ENCODE measurements around the gene NXPH1. TPM values are rescaled to one million over a fixed set of nuclear protein-coding genes. Genes with fewer than 3 reads are reported as not detected.

The NXPH1 gene
- total RNA-seq, 2 experiments from 2014 or later, result not detected

DNA sequence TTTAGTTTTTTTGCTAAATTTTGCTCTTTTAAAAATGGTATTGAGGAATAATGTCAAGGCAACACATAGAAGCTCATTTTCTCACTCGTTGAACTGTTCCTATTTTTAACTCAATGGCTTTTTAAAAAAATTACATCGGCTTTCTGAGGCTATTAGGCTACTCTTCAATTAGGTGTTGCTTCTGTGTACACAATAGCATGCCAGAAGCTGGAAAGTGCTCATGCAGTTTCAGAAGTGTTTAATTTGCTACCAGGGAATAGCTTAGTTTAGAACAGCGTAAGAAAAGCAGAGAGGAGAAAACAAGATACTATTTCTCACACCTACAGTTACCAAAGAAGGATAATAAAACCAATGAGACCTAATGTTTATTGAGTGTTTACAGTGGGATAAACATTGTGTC, 157.4 kb downstream of the NXPH1 start:
- DNase-seq, result no peak
- Mint-ChIP-seq H3K4me1 (ENCODE audit: low read depth) (no peaks in the 10 kb centered on the region), H3K4me3 (no peak overlapping the region), H3K27me3 (no peaks in the 10 kb centered on the region), H3K27ac (no peak overlapping the region), H3K36me3 (no peaks in the 10 kb centered on the region), H3K9me3 (no peaks in the 10 kb centered on the region)
- POLR2A ChIA-PET, result no interaction called here
- intact Hi-C loops (cut with micrococcal nuclease), result no loop called here
- CTCF ChIA-PET, result no interaction called here

DNA sequence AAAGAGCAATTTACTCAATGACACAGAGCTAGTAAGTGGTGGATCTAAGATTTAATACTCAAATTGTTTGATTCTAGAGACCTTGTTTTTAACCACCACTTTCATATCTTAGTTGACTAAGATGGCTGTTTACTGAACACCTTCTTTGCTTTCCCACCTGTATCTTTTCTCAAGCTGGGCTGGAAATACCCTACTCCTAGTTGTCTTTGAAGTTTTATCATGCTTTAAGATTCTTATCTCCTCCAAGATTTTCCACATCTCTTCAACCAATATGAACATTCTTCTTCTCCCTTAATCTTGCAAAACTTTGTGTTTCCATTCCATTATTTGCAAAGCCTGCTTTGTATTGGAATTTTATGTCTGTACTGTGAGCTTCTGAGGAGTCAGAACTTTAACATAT, 157.9 kb downstream of the NXPH1 start:
- Mint-ChIP-seq H3K4me1 (ENCODE audit: low read depth) (no peaks in the 10 kb centered on the region), H3K36me3 (no peaks in the 10 kb centered on the region), H3K27ac (no peak overlapping the region), H3K27me3 (no peaks in the 10 kb centered on the region), H3K9me3 (no peaks in the 10 kb centered on the region), H3K4me3 (no peak overlapping the region)
- intact Hi-C loops (cut with micrococcal nuclease), result no loop called here
- ChIA-PET CTCF (no interaction called here), POLR2A (no interaction called here)
- no peak for DNase-seq

DNA sequence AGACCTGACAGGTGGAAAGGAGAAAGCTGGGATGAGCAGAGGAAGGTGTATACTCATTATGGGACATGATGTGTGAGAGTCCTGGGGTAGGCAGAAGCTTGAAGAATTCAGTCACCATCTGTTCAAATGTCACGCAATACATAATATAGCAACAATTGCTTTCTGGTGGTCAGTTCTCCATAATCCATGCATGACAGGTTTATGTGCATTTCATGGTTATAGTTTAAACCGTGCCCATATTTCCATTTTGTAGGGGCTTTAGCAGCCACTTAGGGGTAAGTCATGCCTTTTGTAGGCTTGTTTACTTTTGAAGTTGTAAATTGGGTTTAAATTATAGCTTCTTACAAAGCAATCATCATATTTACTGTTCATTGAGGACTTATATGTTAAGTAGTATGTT, 158.8 kb downstream of the NXPH1 start:
- Mint-ChIP-seq H3K36me3 (no peaks in the 10 kb centered on the region), H3K9me3 (no peaks in the 10 kb centered on the region), H3K4me3 (no peak overlapping the region), H3K27ac (no peak overlapping the region), H3K4me1 (ENCODE audit: low read depth) (no peaks in the 10 kb centered on the region), H3K27me3 (no peaks in the 10 kb centered on the region)
- DNase-seq, result no peak
- ChIA-PET CTCF (no interaction called here), POLR2A (no interaction called here)
- intact Hi-C loops (cut with micrococcal nuclease), result no loop called here

DNA sequence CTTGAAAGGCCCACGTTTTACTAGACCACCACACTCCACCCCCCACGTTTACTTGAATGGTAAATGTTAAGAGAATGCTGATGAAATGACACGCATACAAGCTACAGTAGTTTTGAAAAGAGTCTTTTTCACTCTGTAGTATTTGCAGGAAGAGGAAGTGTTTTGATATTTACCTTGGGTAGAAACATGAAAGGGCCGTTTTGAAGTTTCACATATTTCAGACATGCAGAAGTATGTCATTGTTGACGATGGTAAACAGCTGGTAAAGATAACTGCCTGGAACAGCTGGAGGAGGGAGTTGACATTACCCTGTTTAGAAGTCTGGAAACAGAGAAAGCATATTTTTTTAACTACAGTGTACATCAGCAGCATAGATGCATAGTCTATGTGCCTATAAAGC, 160.7 kb downstream of the NXPH1 start:
- Mint-ChIP-seq H3K4me3 (no peak overlapping the region), H3K27me3 (no peaks in the 10 kb centered on the region), H3K27ac (no peak overlapping the region), H3K36me3 (no peaks in the 10 kb centered on the region), H3K9me3 (no peaks in the 10 kb centered on the region), H3K4me1 (ENCODE audit: low read depth) (no peaks in the 10 kb centered on the region)
- ChIA-PET CTCF (no interaction called here), POLR2A (no interaction called here)
- DNase-seq, result no peak
- intact Hi-C loops (cut with micrococcal nuclease), result no loop called here

DNA sequence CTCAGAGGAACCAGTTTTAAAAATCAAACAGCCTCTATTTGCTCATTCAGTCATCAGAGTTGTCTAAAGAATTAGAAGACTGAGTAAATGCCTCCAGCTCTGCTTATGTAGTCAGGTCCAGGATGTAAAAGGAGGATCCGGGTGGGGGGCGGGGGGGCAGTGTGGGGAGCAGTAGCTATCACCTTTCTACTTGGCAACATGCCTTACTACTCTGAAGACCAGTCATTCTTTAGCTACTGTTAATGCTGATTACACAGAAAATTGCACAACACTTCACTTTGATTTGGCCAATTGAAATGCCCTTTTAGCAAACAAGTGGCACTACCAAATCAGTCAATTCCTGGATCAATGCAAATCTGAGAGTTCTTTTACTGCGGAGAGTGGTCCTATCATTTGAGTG, 164.2 kb downstream of the NXPH1 start:
- ChIA-PET POLR2A (no interaction called here), CTCF (no interaction called here)
- Mint-ChIP-seq H3K27me3 (no peaks in the 10 kb centered on the region), H3K9me3 (no peaks in the 10 kb centered on the region), H3K4me1 (ENCODE audit: low read depth) (no peaks in the 10 kb centered on the region), H3K36me3 (no peaks in the 10 kb centered on the region), H3K27ac (no peak overlapping the region), H3K4me3 (no peak overlapping the region)
- no peak for DNase-seq
- intact Hi-C loops (cut with micrococcal nuclease), result no loop called here

- no peaks in the 10 kb centered on the region for H3K27me3 Mint-ChIP-seq
- no peaks in the 10 kb centered on the region for H3K36me3 Mint-ChIP-seq
- DNase-seq, result no peak
- H3K4me3 Mint-ChIP-seq, result no peak overlapping the region
- no peaks in the 10 kb centered on the region for H3K4me1 Mint-ChIP-seq (ENCODE audit: low read depth)
- CTCF ChIA-PET, result no interaction called here
- POLR2A ChIA-PET, result no interaction called here
- no peak overlapping the region for H3K27ac Mint-ChIP-seq
- intact Hi-C loops (cut with micrococcal nuclease), result no loop called here
- no peaks in the 10 kb centered on the region for H3K9me3 Mint-ChIP-seq
Observed at GRCh38 chr7:8601121-8601520, 167.7 kb downstream of the NXPH1 start.

GRCh38 chr7:8605221-8605620, 171.8 kb downstream of the NXPH1 start:
- intact Hi-C loops (cut with micrococcal nuclease), result no loop called here
- Mint-ChIP-seq H3K36me3 (no peaks in the 10 kb centered on the region), H3K4me1 (ENCODE audit: low read depth) (no peaks in the 10 kb centered on the region), H3K4me3 (no peak overlapping the region), H3K27me3 (no peaks in the 10 kb centered on the region), H3K27ac (no peak overlapping the region), H3K9me3 (no peaks in the 10 kb centered on the region)
- POLR2A ChIA-PET, result no interaction called here
- DNase-seq, result no peak
- CTCF ChIA-PET, result no interaction called here

DNA sequence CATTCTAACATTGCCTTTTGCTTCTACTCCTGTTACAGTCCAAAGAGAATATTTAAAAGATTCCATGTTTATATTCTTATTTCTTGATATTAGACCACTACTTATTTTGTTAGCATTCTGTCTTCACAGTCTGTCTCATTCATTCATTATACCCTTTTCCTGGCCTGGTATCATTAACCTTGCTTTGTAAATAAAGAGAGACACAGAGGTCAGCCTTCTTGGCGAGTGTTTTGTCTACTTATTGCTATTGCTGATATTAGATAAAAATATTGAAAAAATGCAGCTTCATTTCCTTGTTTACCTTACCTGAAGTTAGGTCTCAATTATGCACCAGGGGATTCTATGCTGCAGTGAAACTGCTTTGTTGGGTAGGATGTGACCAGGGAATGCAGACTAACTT, 179.2 kb downstream of the NXPH1 start:
- H3K4me3 Mint-ChIP-seq, result no peak overlapping the region
- intact Hi-C loops (cut with micrococcal nuclease), result no loop called here

GRCh38 chr7:8613191-8613590, 179.8 kb downstream of the NXPH1 start:
- Mint-ChIP-seq H3K4me1 (ENCODE audit: low read depth) (no peaks in the 10 kb centered on the region), H3K36me3 (no peaks in the 10 kb centered on the region), H3K9me3 (peaks cover 4% of the 10 kb centered on the region), H3K4me3 (no peak overlapping the region), H3K27ac (no peak overlapping the region), H3K27me3 (no peaks in the 10 kb centered on the region)
- intact Hi-C loops (cut with micrococcal nuclease), result no loop called here
- DNase-seq, result no peak
- ChIA-PET CTCF (no interaction called here), POLR2A (no interaction called here)

More for the DNA sequence above, 179.2 kb downstream of the NXPH1 start:
- DNase-seq, result no peak
- ChIA-PET CTCF (no interaction called here), POLR2A (no interaction called here)
- peaks cover 4% of the 10 kb centered on the region for H3K9me3 Mint-ChIP-seq
- no peaks in the 10 kb centered on the region for H3K27me3 Mint-ChIP-seq
- H3K4me1 Mint-ChIP-seq (ENCODE audit: low read depth), result no peaks in the 10 kb centered on the region
- H3K36me3 Mint-ChIP-seq, result no peaks in the 10 kb centered on the region
- no peak overlapping the region for H3K27ac Mint-ChIP-seq

DNA sequence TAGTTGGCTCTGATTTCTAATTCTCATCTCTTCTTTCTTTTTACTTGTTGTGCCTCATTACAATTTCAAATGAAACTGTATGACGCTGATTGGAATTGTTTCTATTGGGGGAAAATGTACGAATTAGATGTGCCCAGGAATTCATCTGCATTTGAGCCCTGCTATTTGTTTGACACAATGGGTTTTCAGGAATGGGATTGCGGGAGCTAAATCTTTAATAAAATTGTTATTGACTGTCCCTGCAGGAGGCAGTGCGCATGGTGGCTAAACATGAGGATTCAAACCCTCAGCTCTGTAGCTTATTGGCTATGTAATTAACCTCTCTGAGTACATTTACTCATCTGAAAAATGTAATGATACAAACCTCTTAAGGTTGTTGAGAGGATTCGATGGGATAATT, 181.6 kb downstream of the NXPH1 start:
- Mint-ChIP-seq H3K27me3 (no peaks in the 10 kb centered on the region), H3K36me3 (no peaks in the 10 kb centered on the region), H3K9me3 (peaks cover 4% of the 10 kb centered on the region), H3K27ac (no peak overlapping the region), H3K4me1 (ENCODE audit: low read depth) (no peaks in the 10 kb centered on the region), H3K4me3 (no peak overlapping the region)
- ChIA-PET CTCF (no interaction called here), POLR2A (no interaction called here)
- intact Hi-C loops (cut with micrococcal nuclease), result no loop called here
- DNase-seq, result no peak

DNA sequence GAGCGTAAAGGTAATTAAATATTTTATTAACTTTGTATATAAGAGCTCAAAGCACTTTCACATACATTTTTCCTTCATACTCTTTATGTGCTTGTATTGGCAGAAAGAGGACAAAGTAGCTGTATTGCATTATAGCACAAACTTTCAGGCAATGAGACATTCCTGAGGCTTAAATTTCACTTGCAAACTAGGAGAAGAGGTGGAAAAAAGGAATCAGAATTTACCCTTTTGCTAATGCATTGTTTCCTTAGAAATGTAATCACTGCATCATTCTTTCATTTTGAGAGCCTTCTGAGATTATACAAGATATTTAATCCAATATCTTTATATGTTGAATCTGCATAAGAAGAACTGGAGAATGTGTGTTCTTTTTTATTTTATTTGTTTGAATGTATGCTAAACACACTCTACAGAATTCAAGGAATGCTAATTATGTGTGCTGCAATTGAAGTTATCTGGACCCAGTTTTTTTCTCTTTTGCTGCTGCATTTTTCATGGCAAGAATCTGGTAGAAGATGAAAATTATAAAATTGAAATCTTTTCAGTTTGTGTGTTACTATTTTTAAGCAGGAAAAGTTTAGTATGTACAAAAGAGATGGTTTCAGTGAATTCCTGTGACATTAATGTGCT, 185.1 kb downstream of the NXPH1 start:
- H3K27me3 Mint-ChIP-seq, result no peaks in the 10 kb centered on the region
- no peak overlapping the region for H3K4me3 Mint-ChIP-seq
- CTCF ChIA-PET, result no interaction called here
- intact Hi-C loops (cut with micrococcal nuclease), result no loop called here
- H3K4me1 Mint-ChIP-seq (ENCODE audit: low read depth), result no peaks in the 10 kb centered on the region
- H3K36me3 Mint-ChIP-seq, result no peaks in the 10 kb centered on the region
- POLR2A ChIA-PET, result no interaction called here
- H3K27ac Mint-ChIP-seq, result no peak overlapping the region
- DNase-seq, result no peak
- H3K9me3 Mint-ChIP-seq, result peaks cover 4% of the 10 kb centered on the region

GRCh38 chr7:8620169-8620568, 186.8 kb downstream of the NXPH1 start:
- H3K27ac Mint-ChIP-seq, result no peak overlapping the region
- ChIA-PET CTCF (no interaction called here), POLR2A (no interaction called here)
- H3K9me3 Mint-ChIP-seq, result peaks cover 4% of the 10 kb centered on the region
- H3K4me3 Mint-ChIP-seq, result no peak overlapping the region
- no peak for DNase-seq
- no peaks in the 10 kb centered on the region for H3K27me3 Mint-ChIP-seq
- no peaks in the 10 kb centered on the region for H3K36me3 Mint-ChIP-seq
- intact Hi-C loops (cut with micrococcal nuclease), result no loop called here
- no peaks in the 10 kb centered on the region for H3K4me1 Mint-ChIP-seq (ENCODE audit: low read depth)

GRCh38 chr7:8625612-8626011, 192.2 kb downstream of the NXPH1 start:
- no peaks in the 10 kb centered on the region for H3K27me3 Mint-ChIP-seq
- POLR2A ChIA-PET, result no interaction called here

GRCh38 chr7:8627325-8627724, 193.9 kb downstream of the NXPH1 start:
- intact Hi-C loops (cut with micrococcal nuclease), result no loop called here
- POLR2A ChIA-PET, result no interaction called here
- Mint-ChIP-seq H3K4me3 (no peak overlapping the region), H3K36me3 (no peaks in the 10 kb centered on the region), H3K4me1 (ENCODE audit: low read depth) (no peaks in the 10 kb centered on the region), H3K9me3 (no peaks in the 10 kb centered on the region), H3K27ac (no peak overlapping the region), H3K27me3 (no peaks in the 10 kb centered on the region)
- no peak for DNase-seq
- CTCF ChIA-PET, result no interaction called here

More at GRCh38 chr7:8625612-8626011, 192.2 kb downstream of the NXPH1 start:
- DNase-seq, result no peak
- CTCF ChIA-PET, result no interaction called here
- Mint-ChIP-seq H3K36me3 (no peaks in the 10 kb centered on the region), H3K9me3 (no peaks in the 10 kb centered on the region), H3K4me1 (ENCODE audit: low read depth) (no peaks in the 10 kb centered on the region), H3K4me3 (no peak overlapping the region), H3K27ac (no peak overlapping the region)
- intact Hi-C loops (cut with micrococcal nuclease), result no loop called here
